Measurements from ENCODE around the gene GADD45GIP1. TPM values are rescaled to one million over a fixed set of nuclear protein-coding genes. Genes with fewer than 3 reads are reported as not detected.
"Not testable (repeated sequence)": the region's sequence is repeated elsewhere in the genome, so short reads cannot be mapped to it uniquely, and the experiment has no call there.

Gene GADD45GIP1
- polyA plus RNA-seq, 1 experiment, result 31.6 TPM

DNA sequence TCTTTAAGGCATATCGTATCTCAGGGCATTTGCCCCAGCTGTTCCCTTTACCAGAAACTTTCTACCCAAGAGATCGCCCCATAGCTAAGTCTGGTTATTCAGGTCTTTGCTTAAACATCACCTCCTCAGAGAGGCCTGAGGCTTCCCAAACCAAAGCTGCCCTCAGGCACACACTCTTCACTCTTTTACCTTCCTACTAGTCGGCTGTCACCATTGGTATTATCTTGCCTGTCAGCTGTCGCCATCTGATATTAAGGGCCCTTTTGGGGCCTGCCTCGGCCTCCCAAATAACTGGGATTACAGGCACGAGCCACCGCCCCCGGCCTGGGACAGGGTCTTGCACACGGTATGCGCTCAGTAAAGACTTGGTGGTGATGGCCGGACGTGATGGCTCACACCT lies 1.0 kb downstream of the GADD45GIP1 start:
- CTCF ChIA-PET, result interaction anchor here (3.4 kb wide), 1 partner anchor 9 kb away, joined by 30 read pairs; no protein-coding TSS in a partner anchor

GRCh38 chr19:12955575-12955974 lies 1.4 kb downstream of the GADD45GIP1 start:
- H3K27me3 ChIP-seq (ENCODE audit: control insufficient read depth, insufficient read depth, low read length), result not testable (repeated sequence)
- H3K27ac ChIP-seq (ENCODE audit: low read depth, low read length), result peak overlapping the region; percentile 11
- POLR2A ChIA-PET, result interaction anchor here (1.8 kb wide), 1 partner anchor 9 kb away, joined by 8 read pairs; the partner anchor contains the start of gene RAD23A

More for the DNA sequence above, 1.0 kb downstream of the GADD45GIP1 start:
- DNase-seq (ENCODE audit: low read depth, low spot score), result no peak
- no peaks in the 10 kb centered on the region for H3K27me3 ChIP-seq (ENCODE audit: control insufficient read depth, insufficient read depth, low read length)
- H3K4me3 ChIP-seq (ENCODE audit: low read depth, low read length), result peak overlapping the region; percentile 99
- no peak for TF ChIP-seq CTCF (IDR thresholded peaks at IDR 0.05; ENCODE audit: low read depth, low read length)
- peak overlapping the region; percentile 11 for H3K27ac ChIP-seq (ENCODE audit: low read depth, low read length)
- POLR2A ChIA-PET, result interaction anchor here (0.7 to 1.8 kb wide), 2 partner anchors 10 to 11 kb away, joined by 4 to 8 read pairs; partner anchors contain the start of gene RAD23A
- no peaks in the 10 kb centered on the region; the same call in 1 of the 2 replicates for H3K9me3 ChIP-seq (ENCODE audit: control insufficient read depth, insufficient read depth, low read length)

DNA sequence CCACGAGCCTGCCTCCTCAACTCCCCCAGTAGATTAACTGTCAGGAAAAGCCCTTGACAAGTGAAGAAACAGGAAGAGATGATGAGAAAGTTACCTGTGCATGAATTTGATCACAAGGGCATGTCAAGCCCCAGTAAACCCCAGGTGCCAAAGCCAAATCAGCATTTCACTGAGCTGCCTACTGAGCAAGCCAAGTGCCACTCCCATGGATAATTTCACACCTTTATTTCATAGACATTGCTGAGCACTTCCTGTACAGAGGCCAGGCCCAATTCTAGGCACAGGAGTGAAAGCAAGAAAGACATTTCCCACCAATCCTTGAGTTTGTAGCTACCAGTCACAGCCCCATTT lies 2.4 kb downstream of the GADD45GIP1 start:
- CTCF ChIA-PET, result interaction anchor here (0.7 to 3.4 kb wide), 2 partner anchors 11 to 139 kb away, joined by 3 to 30 read pairs; no protein-coding TSS in a partner anchor
- no peak overlapping the region for H3K4me3 ChIP-seq (ENCODE audit: low read depth, low read length)
- H3K27ac ChIP-seq (ENCODE audit: low read depth, low read length), result no peak overlapping the region
- no peak for TF ChIP-seq CTCF (IDR thresholded peaks at IDR 0.05; ENCODE audit: low read depth, low read length)
- H3K27me3 ChIP-seq (ENCODE audit: control insufficient read depth, insufficient read depth, low read length), result no peaks in the 10 kb centered on the region
- DNase-seq (ENCODE audit: low read depth, low spot score), result no peak
- POLR2A ChIA-PET, result interaction anchor here (0.8 to 1.3 kb wide), 2 partner anchors 8 to 15 kb away, joined by 3 to 4 read pairs; no protein-coding TSS in a partner anchor
- H3K9me3 ChIP-seq (ENCODE audit: control insufficient read depth, insufficient read depth, low read length), result no peaks in the 10 kb centered on the region; the same call in 1 of the 2 replicates

More at GRCh38 chr19:12955575-12955974, 1.4 kb downstream of the GADD45GIP1 start:
- CTCF ChIA-PET, result interaction anchor here (3.4 kb wide), 1 partner anchor 10 kb away, joined by 30 read pairs; no protein-coding TSS in a partner anchor
- DNase-seq (ENCODE audit: low read depth, low spot score); H3K9me3 ChIP-seq (ENCODE audit: control insufficient read depth, insufficient read depth, low read length): not testable (repeated sequence)
- peak overlapping the region; percentile 99 for H3K4me3 ChIP-seq (ENCODE audit: low read depth, low read length)

GRCh38 chr19:12953799-12954611 lies 3.0 kb downstream of the GADD45GIP1 start:
- peak overlapping the region; percentile 90 for H3K27ac ChIP-seq (ENCODE audit: low read depth, low read length)
- POLR2A ChIA-PET, result interaction anchor here (0.8 to 1.3 kb wide), 2 partner anchors 8 to 15 kb away, joined by 3 to 4 read pairs; no protein-coding TSS in a partner anchor
- CTCF ChIA-PET, result interaction anchor here (0.6 to 3.4 kb wide), 3 partner anchors 8 to 12 kb away, joined by 3 to 30 read pairs (median 9); no protein-coding TSS in a partner anchor
- no peak overlapping the region for H3K4me3 ChIP-seq (ENCODE audit: low read depth, low read length)
- no peaks in the 10 kb centered on the region; the same call in 1 of the 2 replicates for H3K9me3 ChIP-seq (ENCODE audit: control insufficient read depth, insufficient read depth, low read length)
- TF ChIP-seq CTCF (IDR thresholded peaks at IDR 0.05; ENCODE audit: low read depth, low read length), result no peak
- DNase-seq (ENCODE audit: low read depth, low spot score), result no peak
- no peaks in the 10 kb centered on the region for H3K27me3 ChIP-seq (ENCODE audit: control insufficient read depth, insufficient read depth, low read length)

GRCh38 chr19:12953138-12953798 lies 3.8 kb downstream of the GADD45GIP1 start:
- DNase-seq (ENCODE audit: low read depth, low spot score), result no peak

More at GRCh38 chr19:12953138-12953798, 3.8 kb downstream of the GADD45GIP1 start:
- no peaks in the 10 kb centered on the region for H3K27me3 ChIP-seq (ENCODE audit: control insufficient read depth, insufficient read depth, low read length)
- ChIA-PET CTCF (interaction anchor here (0.6 to 1.2 kb wide), 2 partner anchors 7 to 12 kb away, joined by 3 to 9 read pairs; no protein-coding TSS in a partner anchor), POLR2A (no interaction called here)
- peak overlapping the region; percentile 90 for H3K27ac ChIP-seq (ENCODE audit: low read depth, low read length)
- no peak for TF ChIP-seq CTCF (IDR thresholded peaks at IDR 0.05; ENCODE audit: low read depth, low read length)
- no peaks in the 10 kb centered on the region; the same call in 1 of the 2 replicates for H3K9me3 ChIP-seq (ENCODE audit: control insufficient read depth, insufficient read depth, low read length)
- no peak overlapping the region for H3K4me3 ChIP-seq (ENCODE audit: low read depth, low read length)

All from AG04450 (cell line).